Activated CD8-positive, alpha-beta memory T cell treated with anti-CD3 and anti-CD28 coated beads for 4 hours (primary cell): ENCODE data around the gene GOLGA8Q.
"Not testable (repeated sequence)": the region's sequence is repeated elsewhere in the genome, so short reads cannot be mapped to it uniquely, and the experiment has no call there.

Experiments
- DNase-seq, 2 donors: peaks; one replicate each; pipeline ENCODE4 v3.0.0-alpha.2; 2020; ENCODE audit warnings: low read depth in 2 of 2

Gene GOLGA8Q, protein sequence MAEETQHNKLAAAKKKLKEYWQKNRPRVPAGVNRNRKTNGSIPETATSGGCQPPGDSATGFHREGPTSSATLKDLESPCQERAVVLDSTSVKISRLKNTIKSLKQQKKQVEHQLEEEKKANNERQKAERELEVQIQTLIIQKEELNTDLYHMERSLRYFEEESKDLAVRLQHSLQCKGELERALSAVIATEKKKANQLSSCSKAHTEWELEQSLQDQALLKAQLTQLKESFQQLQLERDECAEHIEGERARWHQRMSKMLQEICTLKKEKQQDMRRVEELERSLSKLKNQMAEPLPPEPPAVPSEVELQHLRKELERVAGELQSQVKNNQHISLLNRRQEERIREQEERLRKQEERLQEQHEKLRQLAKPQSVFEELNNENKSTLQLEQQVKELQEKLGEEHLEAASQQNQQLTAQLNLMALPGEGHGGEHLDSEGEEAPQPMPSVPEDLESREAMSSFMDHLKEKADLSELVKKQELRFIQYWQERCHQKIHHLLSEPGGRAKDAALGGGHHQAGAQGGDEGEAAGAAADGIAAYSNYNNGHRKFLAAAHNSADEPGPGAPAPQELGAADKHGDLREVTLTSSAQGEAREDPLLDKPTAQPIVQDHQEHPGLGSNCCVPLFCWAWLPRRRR

GRCh38 chr15:30551750-30552149 is at the start of gene GOLGA8Q:
TSS of gene GOLGA8Q (plus strand) at chr15:30552050. CDS start at chr15:30552078, 28 bp downstream.
- DNase-seq: not testable (repeated sequence)

DNA sequence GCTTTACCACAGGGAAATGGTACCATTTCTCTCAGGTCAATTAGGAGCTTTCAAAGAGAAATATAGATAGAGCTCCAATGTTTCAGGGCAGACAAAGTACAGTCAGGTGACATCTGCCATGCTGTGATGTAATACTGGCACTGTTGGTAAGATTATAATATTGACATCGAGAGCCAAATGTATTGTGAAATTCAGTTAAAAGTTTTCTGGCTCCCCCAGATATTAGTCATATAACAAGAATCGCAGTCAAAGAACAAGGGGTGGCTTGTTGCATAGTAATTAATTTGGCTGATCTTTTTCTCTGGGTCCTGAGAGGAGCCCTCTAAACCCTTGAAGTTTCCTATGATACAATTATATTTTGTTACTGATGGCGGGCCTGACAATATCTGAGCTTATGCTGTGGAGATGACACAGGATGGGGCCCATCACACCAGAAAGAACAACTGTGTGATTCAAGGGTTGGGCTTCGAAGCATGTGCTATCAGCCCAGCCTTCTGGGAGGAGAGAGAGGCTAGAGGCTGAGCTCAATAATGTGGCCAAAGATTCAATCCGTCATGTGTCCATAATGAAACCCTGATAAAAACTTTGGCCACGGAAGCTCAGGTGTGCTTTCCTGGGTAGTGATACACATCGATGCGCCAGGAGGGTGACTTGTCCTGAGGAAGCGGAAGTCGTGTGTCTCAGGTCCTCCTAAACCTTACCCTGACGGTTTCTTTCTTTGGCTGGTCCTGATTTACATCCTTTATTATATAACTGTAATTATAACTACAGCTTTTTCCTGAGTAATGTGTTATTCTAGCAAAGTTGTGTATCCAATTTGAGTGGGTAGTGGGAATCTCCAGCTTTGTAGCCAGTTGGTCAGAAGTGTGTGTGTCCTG is 48.7 kb upstream of the GOLGA8Q start:
- DNase-seq: not testable (repeated sequence)

- not testable (repeated sequence) for DNase-seq
Observed at GRCh38 chr15:30504162-30504843, 47.5 kb upstream of the GOLGA8Q start.

GRCh38 chr15:30514545-30514944 is 37.3 kb upstream of the GOLGA8Q start:
- DNase-seq: not testable (repeated sequence)

DNA sequence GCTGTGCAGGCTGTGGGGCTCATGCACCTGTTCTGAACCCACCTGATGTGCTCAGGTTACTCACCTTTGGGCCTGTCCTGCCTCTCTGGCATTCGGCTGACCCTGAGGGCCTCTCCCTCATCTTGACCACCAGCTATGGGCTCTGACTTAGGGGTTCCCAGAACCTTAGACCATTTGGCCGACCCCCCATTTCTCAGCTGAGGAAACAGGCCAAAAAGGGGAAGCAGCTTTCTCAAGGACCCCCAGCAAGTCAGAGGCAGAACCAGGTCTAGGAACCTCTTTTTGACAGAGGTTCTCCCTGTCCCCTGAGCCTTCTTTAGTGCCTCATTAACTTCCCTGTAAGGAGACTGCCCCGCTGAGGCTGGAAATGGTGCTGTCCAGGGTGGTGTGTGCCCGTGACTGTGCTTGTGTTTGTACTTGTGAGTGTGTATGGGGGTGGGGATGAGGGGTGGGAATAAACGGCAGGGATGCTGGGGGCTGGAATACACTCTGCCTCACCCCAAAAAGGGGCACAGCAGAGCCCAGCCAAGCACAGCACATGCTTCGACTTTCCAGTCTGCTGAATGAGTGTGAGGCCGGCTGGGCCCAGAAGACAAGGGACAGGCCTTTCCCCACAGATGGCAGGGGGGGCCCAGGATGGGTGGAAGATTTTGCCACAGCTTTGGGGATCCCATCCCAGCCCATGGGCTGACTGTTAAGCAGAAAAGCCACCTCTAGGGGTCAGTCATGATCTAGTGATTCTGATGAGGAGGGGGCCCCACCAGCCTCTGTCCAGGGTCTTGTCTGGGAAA is 28.2 kb upstream of the GOLGA8Q start:
- DNase-seq: not testable (repeated sequence)

GRCh38 chr15:30525912-30526311 is 25.9 kb upstream of the GOLGA8Q start:
- not testable (repeated sequence) for DNase-seq

DNA sequence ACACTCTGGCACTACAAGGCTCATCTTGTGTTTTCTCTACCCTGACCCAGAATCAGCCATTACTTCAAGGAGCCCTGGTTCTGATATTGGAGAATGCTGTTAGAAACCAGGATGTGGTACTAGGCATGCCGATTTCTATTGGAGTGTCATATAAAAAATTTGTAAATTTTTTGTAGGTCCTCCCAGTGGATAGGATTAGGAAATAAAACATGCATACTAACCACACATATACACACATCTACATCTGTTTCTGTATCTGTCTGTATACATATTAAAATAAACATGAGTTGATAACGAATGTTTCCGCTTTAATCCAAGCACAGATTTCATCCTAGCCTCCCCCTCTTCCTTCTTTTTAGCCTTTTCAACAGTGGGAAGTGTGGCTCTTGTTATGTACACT is 22.8 kb upstream of the GOLGA8Q start:
- DNase-seq: not testable (repeated sequence)

DNA sequence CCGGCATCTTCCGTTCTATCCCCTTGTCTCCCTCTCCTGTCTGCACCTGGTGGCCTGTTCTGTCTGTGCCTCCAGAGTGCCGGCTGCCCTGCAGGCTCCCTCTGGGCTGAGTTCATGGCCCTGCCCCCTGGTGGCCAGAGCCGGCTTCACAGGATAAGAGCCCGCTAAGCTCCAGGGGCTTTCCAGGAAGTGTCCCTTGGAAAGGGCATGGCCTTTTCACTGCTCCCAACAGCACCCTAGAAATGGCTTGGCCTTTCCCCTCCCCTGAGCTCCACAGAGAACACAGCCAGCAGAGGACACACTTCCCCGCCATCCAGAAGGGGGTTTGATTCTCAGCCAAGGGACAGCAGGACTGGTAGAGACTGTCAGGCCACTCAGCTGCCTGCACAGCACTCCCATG is 15.1 kb downstream of the GOLGA8Q start:
- not testable (repeated sequence) for DNase-seq

DNA sequence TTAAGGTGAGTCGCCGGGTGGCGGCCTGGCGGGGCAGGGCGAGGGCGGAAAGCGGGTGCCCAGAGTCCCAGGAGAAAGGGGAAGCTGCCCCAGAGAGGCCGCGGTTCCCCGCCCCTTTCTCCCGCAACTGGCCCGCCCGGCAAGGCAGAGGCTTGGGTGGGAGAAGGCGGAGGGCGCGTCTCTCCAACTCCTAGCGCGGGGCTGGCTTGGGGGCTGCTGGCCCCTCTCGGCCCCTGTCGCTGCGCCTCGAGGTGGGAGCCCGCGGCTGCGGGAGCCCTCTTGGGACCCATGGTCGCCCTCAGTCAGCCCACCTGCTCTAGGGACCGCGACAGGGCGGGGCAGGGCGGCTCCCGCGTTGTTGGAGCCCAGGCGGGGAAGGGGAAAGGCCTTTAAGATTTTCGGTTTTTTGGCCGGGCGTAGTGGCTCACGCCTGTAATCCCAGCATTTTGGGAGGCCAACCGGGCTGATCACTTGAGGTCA is 21.2 kb downstream of the GOLGA8Q start:
- DNase-seq: not testable (repeated sequence)

DNA sequence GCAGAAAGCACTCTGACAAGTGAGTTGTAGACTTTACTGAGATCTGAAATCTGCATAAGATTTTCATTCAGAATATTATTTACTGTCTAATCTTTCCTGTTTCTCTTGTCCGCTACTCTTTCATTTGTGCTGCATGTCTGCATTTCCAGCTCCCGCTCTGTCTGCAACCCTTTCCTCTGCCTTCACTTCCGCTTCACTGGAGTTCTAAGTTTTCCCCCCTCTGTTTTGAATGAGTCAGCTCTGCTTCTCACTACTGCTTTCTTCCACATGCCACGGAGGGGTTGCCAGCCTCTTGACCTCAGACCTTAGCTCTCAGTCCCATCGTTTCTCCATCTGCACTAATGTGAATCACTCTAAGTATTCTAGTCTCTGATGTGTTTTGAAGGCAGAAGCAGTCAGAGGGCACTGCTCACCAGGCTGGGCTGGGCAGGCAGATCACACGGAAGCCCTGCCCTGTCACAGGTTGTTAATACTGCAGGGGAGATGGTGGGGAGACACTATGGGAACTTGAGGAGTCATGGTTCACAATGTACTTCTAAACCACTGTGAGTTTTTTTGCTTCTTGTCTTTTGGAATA is 27.6 kb downstream of the GOLGA8Q start:
- DNase-seq: not testable (repeated sequence)

GRCh38 chr15:30580716-30581115 is 28.9 kb downstream of the GOLGA8Q start:
- not testable (repeated sequence) for DNase-seq

DNA sequence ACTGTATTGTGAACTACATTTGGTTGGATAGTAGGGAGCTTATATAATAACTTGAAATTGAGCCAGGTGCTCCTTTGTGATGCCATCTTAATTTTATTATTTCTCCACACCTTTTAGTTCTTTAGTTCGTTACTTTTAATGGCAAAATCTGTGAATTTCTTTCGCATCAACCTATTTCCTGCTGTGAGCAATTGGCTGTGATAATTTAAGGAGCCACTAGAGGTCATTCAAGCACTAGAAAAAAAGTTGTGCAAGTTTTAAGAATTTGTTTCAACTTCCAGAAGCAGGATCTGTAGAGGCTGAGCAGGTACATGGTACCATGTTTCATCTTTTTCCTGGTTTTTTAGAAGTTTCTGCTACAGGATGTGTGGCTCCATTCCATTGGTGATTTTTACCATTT is 47.1 kb downstream of the GOLGA8Q start:
- DNase-seq: not testable (repeated sequence)

GRCh38 chr15:30603796-30604195 is 51.9 kb downstream of the GOLGA8Q start, which contains the start of gene GOLGA8H:
TSS of gene GOLGA8H (plus strand) at chr15:30604028. CDS start at chr15:30604126, 98 bp downstream.
- not testable (repeated sequence) for DNase-seq
